Panc1 (cell line): Measurements from ENCODE around the gene USH1C.

Source experiments
- CTCF ChIP-seq: fragments of 450-650 bp; IDR thresholded peaks from 2 replicates; pipeline ENCODE4 v1.5.1; 2017; ENCODE audit warnings: mild to moderate bottlenecking
- POLR2AphosphoS5 ChIP-seq: IDR thresholded peaks from 2 replicates; pipeline ENCODE4 v1.6.1; 2012; ENCODE audit warnings: mild to moderate bottlenecking, low read depth, low read length, moderate library complexity
- REST ChIP-seq, 2 experiments: IDR thresholded peaks; 2 replicates each; pipeline ENCODE4 v1.6.1; 2011 to 2012; ENCODE audit warnings: low read depth in 2 of 2, control low read depth in 1 of 2, low read length in 1 of 2, mild to moderate bottlenecking in 1 of 2, moderate library complexity in 1 of 2; ENCODE audit not compliant: insufficient read depth in 1 of 2
- SIN3A ChIP-seq: IDR thresholded peaks from 2 replicates; pipeline ENCODE4 v1.6.1; 2012; ENCODE audit warnings: low read depth, mild to moderate bottlenecking, low read length, moderate library complexity, borderline replicate concordance; ENCODE audit not compliant: insufficient read depth
- TCF7L2 ChIP-seq: IDR thresholded peaks from 2 replicates; pipeline ENCODE4 v1.6.1; 2011; ENCODE audit warnings: mild to moderate bottlenecking, low read depth, low read length, inconsistent platforms

- TF ChIP-seq REST (IDR thresholded peaks at IDR 0.05; ENCODE audit: insufficient read depth in 1 of 2, low read depth in 2 of 2, low read length in 1 of 2) (no peak), CTCF (no peak), POLR2AphosphoS5 (no peak), SIN3A (no peak), TCF7L2 (no peak)
Observed at GRCh38 chr11:17563231-17563646, 19.0 kb upstream of the USH1C start.
